Gastroesophageal sphincter (tissue), 4 donors: Measurements from ENCODE around the gene MZT1. TPM values are rescaled to one million over a fixed set of nuclear protein-coding genes. Genes with fewer than 3 reads are reported as not detected.

Source experiments
- ATAC-seq: fragments of 150-250 bp; one replicate; pipeline ENCODE4 v1.9.1; 2016; ENCODE audit warnings: mild to moderate bottlenecking, moderate library complexity
- H3K27ac ChIP-seq, 4 donors: fragments of 200-600 bp; sonication (generic) in 3 of 4; 1 replicate in 3 of 4; 2 replicates in 1 of 4; pipeline ENCODE4 v1.5.1; 2016 to 2019
- H3K27me3 ChIP-seq: fragments of 200-600 bp; sonication (generic); one replicate; pipeline ENCODE4 v1.5.1; 2019
- H3K36me3 ChIP-seq, 2 donors: fragments of 200-600 bp; sonication (generic); one replicate each; pipeline ENCODE4 v1.5.1; 2019; ENCODE audit warnings: control low read depth in 1 of 2
- H3K4me1 ChIP-seq, 3 donors: fragments of 200-600 bp; sonication (generic); 1 replicate in 2 of 3; 2 replicates in 1 of 3; pipeline ENCODE4 v1.5.1; 2016 to 2019; ENCODE audit warnings: control low read depth in 2 of 3
- H3K4me3 ChIP-seq, 2 donors: fragments of 200-600 bp; sonication (generic); one replicate each; pipeline ENCODE4 v1.5.1; 2019; ENCODE audit warnings: mild to moderate bottlenecking in 1 of 2, moderate library complexity in 1 of 2
- H3K9me3 ChIP-seq, 3 donors: fragments of 200-600 bp; sonication (generic); one replicate each; pipeline ENCODE4 v1.5.1; 2017 to 2019; ENCODE audit warnings: control low read depth in 2 of 3
- CTCF ChIP-seq, 4 experiments: fragments of 200-600 bp in 2 of 4; fragments of 450-650 bp in 2 of 4; sonication (generic) in 1 of 4; IDR thresholded peaks; one replicate each; pipeline ENCODE4 v1.5.1; 2017 to 2019; ENCODE audit warnings: antibody characterized with exemption in 4 of 4, mild to moderate bottlenecking in 2 of 4, moderate library complexity in 2 of 4
- EP300 ChIP-seq: sonication (generic); formaldehyde crosslinking; IDR thresholded peaks from one replicate; pipeline ENCODE4 v1.6.1; 2017; ENCODE audit warnings: antibody characterized with exemption, mild to moderate bottlenecking
- POLR2A ChIP-seq, 2 donors: fragments of 450-650 bp; IDR thresholded peaks; one replicate each; pipeline ENCODE4 v1.6.1; 2017; ENCODE audit warnings: antibody characterized with exemption in 2 of 2, mild to moderate bottlenecking in 2 of 2, moderate library complexity in 1 of 2
- POLR2AphosphoS5 ChIP-seq: sonication (generic); formaldehyde crosslinking; IDR thresholded peaks from one replicate; pipeline ENCODE4 v1.6.1; 2017; ENCODE audit warnings: antibody characterized with exemption
- small RNA-seq, 4 donors: library from RNA; depleted of rRNA; stranded (forward); fragments of <200 nt; gene quantifications; one replicate each; pipeline ENCODE3, GENCODE V24; 2016
- total RNA-seq, 4 donors: library from RNA; depleted of rRNA; stranded (reverse); fragments of >200 nt; gene quantifications; one replicate each; pipeline ENCODE4 v1.1.0, GENCODE V29; 2016

Gene MZT1
- total RNA-seq, 4 donors from 2014 or later = 4.7 to 12.1 (median 7.8) TPM

DNA sequence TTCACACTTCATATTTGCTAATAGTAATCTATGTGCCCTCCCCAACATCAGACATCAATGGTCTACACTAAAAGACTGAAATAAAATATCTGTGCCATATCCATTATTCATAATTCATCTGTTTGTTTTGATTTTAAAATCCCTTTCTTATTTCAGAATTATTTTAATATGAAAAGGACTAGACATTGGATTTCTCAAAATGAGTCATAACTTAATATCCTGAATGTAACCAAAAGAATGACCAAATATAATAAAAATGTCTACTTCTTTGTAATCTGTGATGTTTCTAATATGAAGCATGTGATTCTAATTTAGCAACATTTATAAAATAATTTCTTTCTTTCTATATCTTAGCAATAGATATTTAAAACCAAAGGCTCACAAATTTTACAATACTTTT is 64.9 kb downstream of the MZT1 start:
- H3K4me3 ChIP-seq = no peak overlapping the region
- H3K27me3 ChIP-seq = no peaks in the 10 kb centered on the region
- no peak for ATAC-seq
- H3K27ac ChIP-seq = no peak overlapping the region
- no peaks in the 10 kb centered on the region for H3K9me3 ChIP-seq
- no peaks in the 10 kb centered on the region for H3K36me3 ChIP-seq
- TF ChIP-seq CTCF (IDR thresholded peaks at IDR 0.05) (no peak), EP300 (no peak), POLR2AphosphoS5 (no peak), POLR2A (IDR thresholded peaks at IDR 0.05) (no peak)
- H3K4me1 ChIP-seq = no peaks in the 10 kb centered on the region

Small RNAs within 50 kb of the gene (small RNA-seq; reads per million reads assigned to genes)
- gene RNU6-80P = 0 reads per million in 4 donors

Other genes with a start within 250 kb of the MZT1 start
- gene BORA, start 294 bp upstream of the MZT1 start, total RNA-seq = 1 to 10 TPM in 2 of 4 donors, under 1 TPM in 2; 0.93 to 6.2 (median 1.3) TPM
- 10 to 100 TPM; 16.4 to 32.8 (median 26.9) TPM for gene DIS3, start 54.3 kb upstream of the MZT1 start, total RNA-seq
- 10 to 100 TPM; 13.1 to 38.4 (median 22.3) TPM for gene PIBF1, start 54.5 kb upstream of the MZT1 start, total RNA-seq